T-helper 1 cell (primary cell): ENCODE measurements around the gene C4orf51.

Source experiments
- DNase-seq, 5 donors: peaks; one replicate each; pipeline ENCODE4 v3.0.0-alpha.2; 2012 to 2020

Gene C4orf51

DNA sequence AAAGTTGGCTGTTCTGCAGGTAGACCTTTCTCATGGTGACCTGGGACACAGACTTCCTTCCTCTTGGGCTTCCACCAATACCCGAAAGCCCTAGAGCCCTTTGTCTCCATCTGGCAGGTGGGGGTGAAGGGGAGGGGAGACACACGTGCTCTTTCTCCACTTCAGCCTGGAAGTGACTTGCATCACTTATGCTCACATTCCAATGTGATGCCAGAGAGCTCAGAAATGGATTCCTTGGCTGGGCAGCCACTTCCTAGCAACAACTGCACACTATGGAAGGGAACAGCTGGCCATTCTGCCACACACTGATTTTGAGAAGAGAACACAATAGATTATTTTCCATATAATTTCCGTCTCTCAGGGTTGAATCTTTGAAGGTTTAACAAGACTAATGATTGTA, 36.3 kb downstream of the C4orf51 start:
- DNase-seq: no peak

DNA sequence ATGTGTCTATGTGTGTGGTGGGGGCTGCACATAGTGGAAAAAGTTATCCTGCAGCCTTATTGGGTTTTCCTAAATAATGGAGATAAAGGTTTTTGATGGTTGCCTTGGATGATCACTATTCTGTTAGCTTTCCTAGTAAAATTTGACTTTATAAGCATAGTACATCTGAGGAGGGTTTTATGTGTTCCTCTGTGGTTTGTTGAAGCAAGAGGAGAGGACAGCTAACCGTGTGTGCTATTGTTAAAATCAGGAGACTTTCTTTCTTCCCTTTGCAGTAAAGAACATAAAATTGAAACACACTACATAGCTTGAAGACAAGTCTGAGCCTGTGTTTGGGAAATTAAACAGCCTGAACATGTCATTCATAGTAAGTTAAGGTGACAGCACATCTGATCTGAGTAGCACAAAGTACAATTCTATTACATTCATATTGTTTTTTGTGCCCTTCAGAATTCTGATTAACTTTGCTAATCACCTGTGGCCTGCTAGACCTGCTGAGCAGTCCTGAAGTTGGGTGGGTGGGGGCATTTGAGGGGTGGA, 36.8 kb downstream of the C4orf51 start:
- DNase-seq: no peak

DNA sequence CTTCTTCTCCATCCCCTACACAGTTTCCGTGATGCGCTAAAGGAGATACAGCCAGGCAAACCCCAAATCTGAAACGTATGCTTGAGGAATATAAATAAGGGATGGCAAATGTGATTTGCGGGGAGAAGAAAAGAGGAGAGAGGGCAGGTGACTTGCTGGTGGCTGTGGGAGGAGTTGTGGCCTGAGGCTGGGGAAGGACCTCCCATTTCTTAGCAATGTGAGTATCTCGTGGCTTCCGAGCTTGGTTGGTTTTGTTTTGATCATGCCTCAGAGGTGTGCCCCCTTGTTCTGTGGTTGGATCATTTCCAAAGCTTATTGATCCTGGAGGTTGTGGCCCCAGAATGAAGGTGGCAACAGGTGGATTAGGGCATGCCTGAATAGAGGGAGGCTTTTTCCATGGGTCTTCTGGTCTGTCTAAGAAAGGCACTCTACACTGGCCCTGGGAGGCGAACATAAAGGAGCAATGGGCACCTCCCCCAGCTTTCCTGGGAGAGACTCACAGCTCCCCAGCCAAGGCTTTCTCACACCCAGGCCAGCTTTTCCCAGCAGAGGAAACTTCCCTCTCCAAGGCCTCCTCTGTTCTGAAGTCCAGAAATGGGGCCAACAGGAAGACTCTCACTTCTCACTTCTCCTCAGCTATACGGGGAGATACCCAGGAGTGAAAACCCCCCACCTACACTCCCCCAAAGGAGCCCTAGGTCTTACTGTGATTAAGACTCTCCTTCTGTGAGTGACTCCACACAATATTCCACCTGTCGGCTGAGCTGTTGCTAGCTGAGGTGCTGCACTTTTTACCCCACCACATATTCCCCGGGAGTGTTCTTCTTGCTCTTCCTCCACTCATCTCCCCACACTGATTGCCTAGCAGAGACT, 40.0 kb downstream of the C4orf51 start:
- DNase-seq: peak in 1 of 5 donors; percentile 59

DNA sequence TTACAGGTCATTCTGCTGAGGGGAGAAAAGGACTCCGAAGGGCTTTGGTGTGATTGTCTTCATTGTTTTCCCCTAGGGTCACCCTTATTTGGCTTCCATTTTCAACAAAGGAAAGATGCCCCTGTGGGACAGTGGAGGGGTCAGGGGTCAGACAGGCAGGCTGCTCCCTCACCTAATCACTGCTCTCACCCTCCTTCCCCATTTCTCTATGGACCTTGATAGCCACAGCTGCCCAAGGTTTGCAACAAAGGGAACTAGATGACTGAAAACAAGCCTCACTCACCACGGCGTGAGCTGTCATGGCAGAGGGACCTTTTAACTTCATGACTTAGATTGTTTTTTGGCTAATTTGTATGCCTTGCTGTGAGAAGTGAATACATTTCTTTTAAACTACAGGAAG, 40.7 kb downstream of the C4orf51 start:
- no peak for DNase-seq

DNA sequence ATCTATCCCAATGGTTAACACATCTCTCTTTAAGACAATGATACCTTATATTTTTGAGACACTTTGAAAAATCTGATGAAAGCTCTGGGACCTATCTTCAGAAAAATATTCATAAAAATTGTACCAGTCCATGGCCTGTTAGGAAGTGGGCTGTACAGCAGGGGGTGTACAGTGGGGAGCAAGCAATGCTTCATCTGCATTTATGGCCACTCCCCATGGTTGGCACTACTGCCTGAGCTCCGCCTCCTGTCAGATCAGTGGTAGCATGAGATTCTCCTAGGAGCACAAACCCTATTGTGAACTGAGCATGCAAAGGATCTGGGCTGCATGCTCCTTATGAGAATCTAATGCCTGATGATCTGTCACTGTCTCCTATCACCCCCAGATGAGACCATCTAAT, 42.6 kb downstream of the C4orf51 start:
- no peak for DNase-seq

DNA sequence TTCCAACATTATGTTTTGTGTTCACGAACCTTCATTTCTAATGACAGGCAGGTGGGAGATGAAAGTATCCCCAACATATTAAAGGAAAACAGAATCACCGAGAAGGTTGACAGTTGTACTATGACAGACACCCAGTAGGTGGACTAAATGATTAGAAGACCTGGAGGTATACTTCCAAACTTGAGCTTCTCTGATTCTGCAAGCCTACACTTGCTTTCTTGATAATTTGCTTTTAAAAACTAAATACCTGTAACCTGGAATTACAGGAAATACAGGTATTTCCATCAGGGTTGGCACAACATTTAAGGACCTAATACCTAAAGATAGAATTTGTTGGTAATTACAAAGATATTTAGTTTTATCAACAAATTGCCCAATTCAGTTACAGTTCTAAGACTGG, 43.4 kb downstream of the C4orf51 start:
- DNase-seq: no peak

DNA sequence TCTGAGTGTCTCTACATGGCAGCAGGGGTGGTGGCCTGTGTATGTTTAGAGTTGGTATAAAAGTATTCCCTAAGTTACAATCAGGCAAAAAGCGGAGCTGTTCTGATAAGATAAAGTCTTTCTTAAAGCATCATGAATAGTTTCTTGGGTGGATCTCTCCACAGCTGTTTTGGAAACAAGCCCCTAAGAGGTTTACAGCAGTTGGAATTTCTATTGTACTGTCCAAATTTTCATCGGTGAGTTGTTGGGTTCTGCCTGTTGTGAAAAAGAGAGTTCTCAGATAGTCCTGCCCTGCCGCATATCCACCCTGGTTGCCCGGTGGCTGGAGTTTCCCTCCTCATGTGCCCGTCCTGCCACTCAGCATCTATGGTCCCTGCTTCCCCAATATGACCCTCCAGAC, 50.1 kb downstream of the C4orf51 start:
- DNase-seq: no peak

DNA sequence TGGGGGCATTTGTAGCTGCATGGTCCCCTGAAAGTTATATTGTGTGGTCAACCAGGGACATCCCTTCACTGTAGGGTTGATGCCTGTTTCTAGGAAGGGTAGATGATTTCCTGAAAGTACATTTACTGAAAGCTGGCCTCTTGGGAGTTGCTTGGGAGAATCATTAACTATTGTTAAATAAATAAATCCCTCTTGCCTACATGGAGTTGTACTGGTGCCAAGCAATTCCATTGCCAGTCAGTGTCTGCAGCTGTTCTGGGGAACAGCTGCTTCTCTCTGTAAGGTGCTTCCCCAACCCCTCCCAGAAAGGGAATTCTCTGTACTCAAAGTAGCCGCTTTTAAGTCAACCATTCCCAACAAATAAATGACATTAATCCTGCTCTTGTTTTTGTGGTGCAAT, 51.1 kb downstream of the C4orf51 start:
- DNase-seq: no peak

DNA sequence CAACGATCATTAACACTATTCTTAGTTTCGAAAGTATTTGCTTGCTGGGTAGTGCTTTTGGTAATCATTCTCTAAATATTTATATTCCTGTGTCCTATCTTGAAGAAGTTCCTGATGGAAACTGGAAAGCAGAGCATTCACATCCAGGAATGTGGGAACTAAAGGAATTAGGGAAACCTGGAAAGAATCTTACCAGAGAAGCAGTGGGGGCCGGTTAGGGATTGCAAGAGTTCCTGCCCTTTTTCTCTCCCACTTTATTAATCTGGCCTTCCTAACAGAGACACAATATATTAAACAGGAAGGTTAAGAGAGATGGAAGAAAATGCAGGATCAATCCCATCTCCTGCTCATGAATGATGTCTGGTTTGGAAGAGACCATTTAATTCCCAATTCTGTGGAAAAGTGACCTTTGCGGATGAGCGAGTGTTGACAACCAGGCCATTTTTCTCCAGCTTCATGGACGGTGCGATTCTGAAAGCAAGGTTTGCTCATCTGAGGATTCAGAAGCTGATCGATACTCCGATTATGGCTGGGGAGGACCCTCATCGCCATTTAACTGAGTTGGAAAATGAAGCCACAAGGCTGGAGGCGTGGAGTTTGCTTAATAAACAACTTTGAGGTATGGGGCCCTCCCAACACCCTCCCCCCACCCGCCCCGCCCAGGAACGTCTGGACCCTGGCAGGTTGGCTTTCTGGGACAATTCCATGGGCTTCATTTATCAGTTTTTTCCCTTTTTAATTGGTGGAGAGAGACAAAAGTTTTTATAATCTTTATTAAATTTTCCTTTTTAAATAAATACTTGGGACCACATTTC, 52.3 kb downstream of the C4orf51 start:
- no peak for DNase-seq

DNA sequence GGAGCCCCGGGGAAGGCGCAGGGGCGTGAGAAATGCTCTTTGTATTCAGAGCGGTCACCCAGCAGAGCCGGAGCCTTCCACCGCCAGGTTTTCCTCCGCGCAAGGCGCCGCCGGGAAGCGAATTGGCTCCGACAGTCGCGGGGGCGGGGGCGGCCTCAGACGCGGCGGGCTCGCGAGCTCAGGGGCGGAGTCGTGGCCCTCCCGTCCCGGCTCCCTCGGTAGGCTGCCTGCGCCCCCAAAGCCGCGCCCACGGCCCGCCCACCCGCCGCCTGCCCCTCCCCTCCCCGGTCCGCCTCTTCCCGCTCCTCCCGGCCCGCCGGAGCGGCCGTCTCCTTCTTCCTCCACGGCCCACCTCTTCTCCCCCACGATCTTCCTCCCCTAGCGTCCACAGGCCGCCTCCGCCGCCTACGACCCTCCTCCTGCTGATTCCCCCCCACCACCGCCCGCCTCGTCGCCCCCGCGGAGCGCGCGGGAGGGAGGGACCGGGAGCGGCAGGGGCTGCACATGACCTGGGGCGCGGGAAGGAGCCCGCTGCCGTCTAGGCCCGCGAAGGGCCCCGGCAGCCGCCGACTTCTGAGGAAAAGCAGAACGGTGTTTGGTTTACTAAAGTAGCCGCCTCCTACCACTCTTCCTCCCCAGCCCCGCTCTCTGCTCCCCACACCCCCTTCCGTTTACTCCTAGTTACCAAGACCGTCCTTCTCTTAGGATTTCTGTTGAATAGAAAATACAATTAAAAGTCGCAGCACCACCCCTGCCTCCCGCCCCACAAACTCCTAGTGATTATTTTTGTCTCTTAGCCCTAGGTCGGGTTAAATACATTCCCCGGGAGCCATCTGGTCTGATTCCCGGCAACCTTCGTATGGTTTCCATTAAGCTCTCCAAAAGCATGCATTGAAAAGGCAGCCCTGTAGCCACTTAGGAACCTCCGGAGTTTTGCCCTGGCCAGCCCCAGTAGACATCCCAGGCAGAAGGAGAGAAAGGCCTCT, 53.2 kb downstream of the C4orf51 start:
- peak; percentile 63 to 86 (median 77) for DNase-seq

DNA sequence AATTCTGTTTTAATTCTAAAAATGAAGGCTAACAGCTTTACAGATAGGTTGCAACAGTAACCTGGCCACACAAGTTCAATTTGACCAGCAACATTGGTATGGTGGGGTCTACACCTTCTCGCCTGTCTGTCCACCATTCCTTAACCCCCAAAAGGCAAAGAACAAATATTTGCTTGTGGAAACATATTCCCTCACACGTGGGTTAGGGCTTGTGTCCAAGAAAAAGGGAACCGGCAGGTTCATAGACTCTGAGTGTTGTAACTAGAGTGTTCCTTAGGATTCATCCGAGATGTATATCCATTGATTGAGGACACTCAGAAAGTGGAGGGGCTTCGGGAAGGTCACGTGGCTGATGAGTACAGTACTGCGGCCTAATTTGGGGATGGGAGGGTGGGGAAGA, 54.1 kb downstream of the C4orf51 start:
- DNase-seq: no peak

DNA sequence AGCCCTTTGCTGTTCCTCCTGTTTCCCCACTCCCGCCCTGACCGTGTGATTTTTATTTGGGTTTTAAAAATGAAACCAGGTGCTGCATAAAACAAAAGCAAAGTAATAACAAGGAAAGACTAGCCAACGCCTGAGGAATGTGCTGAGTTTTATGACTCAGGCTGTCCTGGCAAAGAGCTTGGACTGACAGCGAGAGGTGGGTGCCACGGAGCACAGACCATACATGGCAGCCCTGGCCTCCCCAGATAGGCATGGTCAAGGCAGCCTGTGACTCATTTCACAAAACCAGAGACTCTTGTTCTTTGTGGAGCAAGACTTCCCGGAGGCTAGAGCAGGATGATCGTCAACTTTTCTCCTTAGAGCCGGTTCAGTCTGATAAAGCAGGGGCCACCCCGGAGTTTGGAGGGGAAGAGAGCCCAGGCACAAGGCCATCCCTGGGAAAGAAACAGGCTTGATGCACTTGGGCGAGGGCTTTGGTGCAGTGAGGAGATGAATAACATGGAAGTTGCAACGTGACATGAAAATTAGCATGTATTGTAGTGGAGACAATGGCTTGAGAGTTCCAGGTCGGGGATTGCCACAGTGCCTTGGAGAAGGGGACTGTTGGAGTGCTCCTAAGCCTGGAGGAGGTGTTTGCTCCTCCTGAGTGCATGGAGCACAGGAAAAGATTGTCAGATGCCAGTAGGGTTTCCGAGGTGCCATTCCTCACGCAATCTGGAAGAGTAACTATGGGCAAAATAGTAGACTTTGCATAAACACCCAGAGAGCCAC, 54.8 kb downstream of the C4orf51 start:
- peak in 1 of 5 donors; percentile 19 for DNase-seq

DNA sequence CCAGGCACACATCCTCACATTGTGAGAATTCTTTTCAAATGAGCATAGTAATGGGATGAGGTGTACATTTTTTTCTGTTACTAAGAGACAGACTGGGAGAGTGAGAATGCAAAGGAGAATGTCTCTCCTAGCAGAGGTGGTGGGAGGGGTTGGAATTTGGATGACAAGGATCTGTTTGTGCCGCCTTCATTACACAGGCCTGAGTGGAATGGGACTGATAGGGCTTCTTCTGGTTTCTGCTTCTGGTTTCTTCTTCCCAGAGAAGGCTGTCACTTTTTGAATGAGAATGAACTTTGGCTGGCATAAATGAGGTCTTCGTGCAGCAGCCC, 55.4 kb downstream of the C4orf51 start:
- no peak for DNase-seq

DNA sequence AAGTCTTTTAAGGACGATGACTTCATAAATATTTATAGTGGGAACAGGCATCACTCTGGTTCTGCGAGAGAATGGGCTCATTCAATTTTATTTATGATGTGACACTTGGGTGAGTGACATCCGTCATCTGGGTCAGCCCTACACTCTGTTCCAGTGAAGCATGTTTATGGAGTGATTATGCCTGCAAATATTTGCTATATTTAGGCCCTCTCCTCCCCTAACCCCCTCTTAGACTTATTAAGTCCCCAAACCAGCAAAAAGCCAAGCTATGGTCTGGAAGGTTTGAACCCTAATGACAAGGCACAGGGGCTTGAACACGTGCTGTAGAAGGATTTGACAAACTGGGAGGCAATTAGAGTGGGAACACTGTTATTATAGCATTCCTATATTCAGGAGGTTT, 55.9 kb downstream of the C4orf51 start:
- DNase-seq: no peak

DNA sequence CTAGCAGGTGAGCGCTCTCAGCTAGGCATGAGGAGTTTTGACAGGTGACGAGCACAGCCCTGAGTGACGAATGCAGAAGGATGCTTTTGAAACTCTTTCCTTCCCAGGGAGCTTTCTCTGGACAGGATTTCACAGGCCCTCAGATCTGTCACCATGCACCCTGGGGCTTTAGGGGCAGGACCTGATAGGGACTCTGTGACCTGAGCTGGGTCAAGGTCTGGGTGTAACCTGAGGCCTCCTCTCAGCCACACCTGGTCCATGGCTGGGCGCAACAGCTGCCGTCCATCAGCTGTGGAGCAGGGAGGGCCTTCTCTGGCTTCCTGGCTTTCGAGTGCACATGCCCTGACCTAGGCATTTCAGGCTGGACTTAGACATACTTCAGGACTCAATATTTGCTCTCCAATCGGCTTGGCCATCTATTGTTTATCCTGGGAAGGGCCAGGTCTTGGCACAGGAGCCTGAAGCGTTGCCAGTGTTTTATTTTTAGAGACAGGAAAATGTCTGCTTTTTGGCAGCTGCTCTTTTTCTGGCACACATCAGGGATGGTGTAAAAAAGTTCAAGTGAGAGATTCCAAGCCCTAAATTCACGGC, 56.4 kb downstream of the C4orf51 start:
- no peak for DNase-seq

DNA sequence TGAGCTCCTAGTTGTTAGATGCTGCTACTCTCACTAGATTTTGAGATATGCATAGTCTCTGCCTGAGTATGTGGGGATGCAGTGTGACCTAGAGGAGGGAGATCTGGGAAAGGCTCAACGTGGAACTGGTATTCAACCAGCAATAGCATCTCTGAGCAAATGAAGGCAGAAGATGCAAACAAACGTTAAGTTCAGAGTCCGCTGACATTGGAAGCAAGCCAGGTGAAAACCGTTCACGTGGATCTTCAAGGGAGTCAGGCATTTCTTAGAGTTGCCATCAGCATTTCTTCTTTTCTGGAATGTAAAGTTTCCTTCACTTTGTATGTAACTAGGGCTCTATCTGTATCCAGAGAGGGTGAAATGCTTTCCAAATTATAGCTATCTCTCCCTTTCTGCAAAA, 59.9 kb downstream of the C4orf51 start:
- no peak for DNase-seq

DNA sequence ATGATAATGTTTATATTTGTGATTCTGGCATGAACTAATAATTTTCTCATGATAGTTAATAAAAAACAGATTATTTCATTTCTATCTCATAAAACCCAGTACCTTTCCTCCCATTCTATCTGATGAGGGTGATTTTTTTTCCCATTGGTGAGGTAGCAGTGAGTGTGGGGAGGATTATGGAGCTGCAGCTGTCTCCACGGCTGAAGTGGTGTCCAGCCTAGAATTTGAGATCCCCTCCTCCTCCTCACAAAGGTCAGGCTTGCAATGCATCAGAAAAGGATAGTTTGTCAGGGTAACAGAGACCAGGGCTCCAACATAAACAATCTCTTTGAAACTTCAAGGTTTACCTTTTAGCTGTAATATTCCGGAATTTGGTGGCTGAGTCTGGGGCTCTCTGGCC, 60.9 kb downstream of the C4orf51 start:
- no peak for DNase-seq

DNA sequence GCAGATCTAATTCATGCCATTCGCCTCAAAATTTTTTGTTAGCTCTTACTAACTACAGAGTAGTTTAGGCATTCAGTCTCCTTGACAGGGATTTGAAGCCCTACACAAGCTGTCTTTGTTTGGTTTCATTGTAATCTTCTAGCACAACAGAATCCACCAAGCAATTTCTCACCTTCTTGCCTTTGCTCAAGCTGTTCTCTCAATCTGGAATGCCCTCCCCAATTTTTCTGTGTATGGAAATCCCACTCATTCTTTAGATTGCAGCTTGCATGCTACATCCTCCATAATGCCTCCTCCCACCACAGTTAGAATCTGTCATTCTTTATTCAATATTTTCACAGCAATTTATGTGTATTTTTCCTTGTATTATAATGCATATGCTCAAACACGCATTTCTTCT, 63.7 kb downstream of the C4orf51 start:
- no peak for DNase-seq

DNA sequence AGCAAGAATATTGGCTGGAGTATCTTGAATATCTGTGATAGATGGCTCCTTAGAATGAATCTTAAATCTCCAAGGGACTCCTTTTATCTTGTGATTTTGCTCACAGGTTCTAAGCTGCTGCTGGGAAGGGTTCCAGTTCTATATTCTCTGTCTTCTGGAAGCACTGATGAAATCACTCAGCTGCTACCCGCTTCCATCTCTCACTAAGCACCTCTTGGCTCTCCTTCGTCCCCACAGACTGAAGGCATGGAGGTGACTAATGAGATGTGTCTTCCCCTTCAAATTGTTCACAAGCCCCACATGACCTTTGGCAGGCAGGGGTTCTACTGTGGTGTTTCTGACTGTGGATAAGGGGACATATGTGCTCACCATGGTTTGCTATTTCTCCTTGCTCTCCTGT, 75.9 kb downstream of the C4orf51 start:
- DNase-seq: no peak

DNA sequence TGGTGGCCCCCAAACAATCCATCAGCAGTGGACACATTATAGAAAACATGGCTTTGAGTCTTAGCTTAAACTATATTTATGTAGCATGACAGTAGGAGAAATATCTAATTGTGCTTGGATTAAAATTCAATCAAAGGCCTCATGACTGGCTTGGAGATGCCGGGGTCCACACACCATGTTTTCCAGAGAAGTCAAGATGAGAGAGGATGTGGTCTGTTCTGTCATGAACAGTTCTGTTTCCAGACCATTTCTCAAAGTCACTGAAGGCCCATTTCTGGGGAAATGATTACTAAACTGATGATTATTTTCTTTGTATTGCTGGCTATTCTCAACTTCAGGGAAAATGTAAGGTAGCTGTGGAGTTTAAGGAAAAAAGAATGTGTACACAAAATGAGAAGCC, 76.3 kb downstream of the C4orf51 start:
- DNase-seq: no peak

DNA sequence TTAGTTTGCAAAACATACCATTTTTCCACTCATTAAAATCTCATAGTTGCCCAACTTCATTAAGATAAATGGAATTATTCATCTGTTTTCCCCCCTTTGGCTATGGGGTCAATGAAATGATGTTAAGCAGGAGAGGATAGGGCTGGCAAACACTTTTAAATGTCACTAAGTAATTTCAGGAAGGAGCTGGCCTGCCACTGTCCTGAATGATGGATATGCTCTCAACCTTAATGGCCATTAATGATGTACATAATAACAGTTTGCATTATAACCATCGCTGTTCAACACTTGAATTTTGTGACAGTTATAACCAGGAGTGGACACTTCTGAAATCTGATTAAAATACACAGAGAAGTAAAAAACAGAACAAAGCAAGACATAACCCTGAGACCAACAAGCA, 77.2 kb downstream of the C4orf51 start:
- no peak for DNase-seq

DNA sequence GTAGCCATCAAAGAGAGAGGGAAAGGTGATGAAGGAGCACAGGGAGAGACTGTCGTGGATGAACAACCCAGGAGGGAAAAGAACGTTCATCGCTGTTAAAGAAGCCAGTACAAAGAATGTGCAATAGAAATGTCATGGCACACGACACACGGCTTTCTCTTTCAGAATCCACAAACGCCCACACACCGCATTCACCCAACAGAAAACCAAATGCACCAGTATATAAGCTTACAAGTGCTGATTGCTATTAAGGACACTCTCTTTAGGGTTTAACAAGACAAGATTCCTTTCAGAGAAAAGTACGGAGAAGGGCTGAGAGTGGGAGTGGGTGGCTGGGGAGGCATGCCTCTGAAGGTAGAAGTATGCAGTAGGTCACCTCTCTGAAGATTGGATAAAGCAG, 80.2 kb downstream of the C4orf51 start:
- no peak for DNase-seq
